GM18870 (cell line): ENCODE results near the gene PLLP.

ENCODE experiments used
- ATAC-seq: cut with Tn5 transposase; IDR thresholded peaks from one replicate; pipeline ENCODE4 v1.9.1; 2021; ENCODE audit warnings: moderate library complexity; ENCODE audit not compliant: unreplicated experiment

Gene PLLP

GRCh38 chr16:57303021-57303909, 18.8 kb upstream of the PLLP start:
- ATAC-seq = no peak

GRCh38 chr16:57301126-57301817, 16.8 kb upstream of the PLLP start:
- ATAC-seq = no peak

GRCh38 chr16:57300387-57301125, 16.1 kb upstream of the PLLP start:
- ATAC-seq = peak; percentile 81

GRCh38 chr16:57299719-57300386, 15.4 kb upstream of the PLLP start:
- ATAC-seq = peak; percentile 38

GRCh38 chr16:57299009-57299718, 14.7 kb upstream of the PLLP start:
- peak; percentile 10 for ATAC-seq

- no peak for ATAC-seq
Measured at GRCh38 chr16:57297856-57298255, 13.4 kb upstream of the PLLP start.

- ATAC-seq = no peak
Measured at GRCh38 chr16:57289391-57290257, 5.2 kb upstream of the PLLP start.

- ATAC-seq = no peak
Measured at GRCh38 chr16:57285379-57285778, 907 bp upstream of the PLLP start.

GRCh38 chr16:57284952-57285363, 486 bp upstream of the PLLP start:
- ATAC-seq = no peak

- ATAC-seq = no peak
Measured at GRCh38 chr16:57283959-57284208, 588 bp downstream of the PLLP start.

GRCh38 chr16:57283214-57283958, 1.1 kb downstream of the PLLP start:
- ATAC-seq = no peak

- ATAC-seq = no peak
Measured at GRCh38 chr16:57282510-57283213, 1.8 kb downstream of the PLLP start.

GRCh38 chr16:57281791-57282190, 2.7 kb downstream of the PLLP start:
- ATAC-seq = no peak

GRCh38 chr16:57279780-57280638, 4.5 kb downstream of the PLLP start:
- no peak for ATAC-seq

- no peak for ATAC-seq
Measured at GRCh38 chr16:57278494-57278893, 6.0 kb downstream of the PLLP start.

- ATAC-seq = no peak
Measured at GRCh38 chr16:57277586-57277985, 6.9 kb downstream of the PLLP start.

GRCh38 chr16:57276596-57276995, 7.9 kb downstream of the PLLP start:
- no peak for ATAC-seq
